ENCODE measurements around the gene C11orf21. TPM values are rescaled to one million over a fixed set of nuclear protein-coding genes. Genes with fewer than 3 reads are reported as not detected.

The C11orf21 gene
- total and polyA plus RNA-seq, 9 of the 15 experiments (the other 6 are each of a cell fraction or from before 2014, with no cell fraction given): 0.10 to 2.6 (median 2.0) TPM

DNA sequence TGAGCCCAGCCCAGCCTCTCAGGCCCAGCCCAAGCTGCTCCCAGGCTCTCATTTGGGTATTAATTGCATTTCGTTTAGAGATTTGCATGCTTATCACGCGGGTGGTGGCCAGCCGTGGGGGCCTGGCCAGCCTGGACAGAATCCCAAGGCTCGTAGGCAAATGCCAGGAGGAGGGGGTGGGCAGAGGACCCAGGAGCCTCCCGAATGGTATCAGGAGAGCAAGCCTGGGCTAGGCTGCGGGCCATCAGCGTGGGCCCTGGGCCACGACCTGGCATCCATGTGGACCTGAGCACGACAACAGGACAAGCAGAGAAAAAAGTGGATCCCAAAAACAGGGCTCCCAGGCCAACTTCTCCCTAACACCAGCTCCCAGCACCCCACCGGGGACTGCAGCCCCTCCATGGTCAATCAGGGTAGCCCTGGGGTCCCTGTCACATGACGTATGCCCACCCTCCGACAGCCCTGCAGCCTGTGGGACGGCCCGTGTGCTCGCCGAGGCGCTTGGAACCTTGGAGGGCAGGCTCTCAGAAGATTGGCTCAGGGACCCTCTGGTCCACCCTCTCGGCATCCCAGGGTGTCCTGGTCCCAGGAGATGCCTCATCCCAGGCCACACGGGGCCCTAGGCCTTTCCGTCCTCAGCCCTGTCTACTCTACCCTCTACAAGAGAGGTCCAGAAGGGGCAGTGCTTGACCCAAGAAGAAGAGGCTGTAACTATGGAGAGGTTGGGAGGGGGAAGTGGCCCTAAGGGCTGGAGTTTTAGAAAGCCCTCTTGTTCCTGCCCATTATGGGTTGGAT, 40.1 kb downstream of the C11orf21 start (continued):
- TF ChIP-seq ARNT (IDR thresholded peaks at IDR 0.05) (no peak), NELFE (IDR thresholded peaks at IDR 0.05; ENCODE audit: insufficient read depth, insufficient read length) (no peak), PTBP1 (IDR thresholded peaks at IDR 0.05; ENCODE audit: low read depth, low read length) (no peak), MYBL2 (IDR thresholded peaks at IDR 0.05; ENCODE audit: low read depth) (no peak), MYBL2 (CRISPR knock-in tag; IDR thresholded peaks at IDR 0.05; ENCODE audit: borderline replicate concordance) (no peak), ZNF436 (CRISPR knock-in tag; IDR thresholded peaks at IDR 0.05) (no peak)
- TF ChIP-seq, protein P1, sequence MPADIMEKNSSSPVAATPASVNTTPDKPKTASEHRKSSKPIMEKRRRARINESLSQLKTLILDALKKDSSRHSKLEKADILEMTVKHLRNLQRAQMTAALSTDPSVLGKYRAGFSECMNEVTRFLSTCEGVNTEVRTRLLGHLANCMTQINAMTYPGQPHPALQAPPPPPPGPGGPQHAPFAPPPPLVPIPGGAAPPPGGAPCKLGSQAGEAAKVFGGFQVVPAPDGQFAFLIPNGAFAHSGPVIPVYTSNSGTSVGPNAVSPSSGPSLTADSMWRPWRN (IDR thresholded peaks at IDR 0.05; ENCODE audit: low read depth): no peak

DNA sequence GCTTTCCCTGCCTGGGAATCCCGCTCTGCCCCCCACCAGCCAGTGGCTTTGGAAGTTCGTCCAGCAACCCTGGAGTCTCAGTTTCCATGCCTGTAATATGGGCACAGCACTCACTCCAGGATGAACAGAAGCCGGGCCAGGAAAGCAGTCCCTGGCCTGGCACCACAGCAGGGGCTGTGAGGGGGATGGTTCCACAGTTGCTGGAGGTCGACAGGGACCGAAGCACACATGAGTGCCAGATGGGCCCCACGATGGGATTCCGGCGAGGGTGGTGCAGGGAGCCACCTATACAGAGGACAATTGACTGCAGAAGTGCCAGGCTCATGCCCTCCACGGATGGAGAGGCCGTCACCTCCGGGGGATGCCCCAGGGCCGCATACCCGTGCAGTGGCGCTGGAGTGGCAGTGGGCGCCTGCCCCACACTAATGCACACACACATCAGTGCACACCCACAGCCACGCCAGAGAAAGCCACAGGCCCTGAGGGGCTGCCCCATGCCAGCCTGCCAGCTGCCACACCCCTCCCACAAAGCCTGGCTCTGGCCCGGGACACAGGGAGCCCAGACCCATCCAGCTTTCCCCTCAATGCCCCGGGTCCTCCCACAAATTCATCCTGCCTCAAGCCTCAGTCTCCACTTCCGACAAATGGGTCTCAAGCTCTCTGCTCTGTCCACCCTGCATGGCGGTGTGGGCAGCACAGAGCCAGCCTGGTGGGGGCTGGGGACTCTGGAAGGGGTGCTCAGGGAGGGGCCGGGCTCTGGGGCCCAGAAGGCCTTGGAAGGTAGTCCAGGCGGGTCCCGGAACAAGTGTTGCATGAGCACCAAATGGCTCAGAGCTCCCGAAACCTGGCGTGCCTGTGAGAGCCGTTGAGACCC, 41.0 kb downstream of the C11orf21 start:
- Histone ChIP-seq H3K9ac (ENCODE audit: insufficient read depth in 1 of 2, low read depth in 2 of 2, low read length in 2 of 2) (no peak overlapping the region), H3K4me3 (no peak overlapping the region), H3K27ac (ENCODE audit: extremely low read depth, low read depth, low read length) (no peak overlapping the region), H3K4me1 (replicated peaks in 1 of 2; ENCODE audit: control insufficient read depth in 2 of 2, insufficient read depth in 2 of 2, low read length in 2 of 2) (peaks cover 1 to 41% of the 10 kb centered on the region in 2 experiments; a peak in 3 of 5 replicates), H3K9me3 (replicated peaks; ENCODE audit: control insufficient read depth, insufficient read depth, low read depth, low read length) (no peaks in the 10 kb centered on the region), H3K4me2 (ENCODE audit: insufficient read depth, low read length) (no peak overlapping the region), H3K36me3 (ENCODE audit: control insufficient read depth, insufficient read depth, low read length) (no peaks in the 10 kb centered on the region), H4K20me1 (replicated peaks; ENCODE audit: control insufficient read depth, insufficient read depth, low read length) (peaks cover 17% of the 10 kb centered on the region; the same call in 1 of the 2 replicates), H3K79me2 (ENCODE audit: control insufficient read depth, insufficient read depth, low read length) (no peaks in the 10 kb centered on the region), H3K9me1 (ENCODE audit: control insufficient read depth, insufficient read depth, low read length) (no peaks in the 10 kb centered on the region), H2AFZ (ENCODE audit: low read depth, low read length) (no peak overlapping the region), H3K27me3 (ENCODE audit: control insufficient read depth in 2 of 2, insufficient read depth in 2 of 2, low read length in 2 of 2) (peaks cover 32 to 84% of the 10 kb centered on the region in 2 experiments)
- ChIA-PET CTCF (ENCODE audit: low intra/inter-chr PET ratio) (no interaction called here), POLR2A (interaction anchor here (0.6 kb wide), 2 partner anchors 10 to 1022 kb away, joined by 3 read pairs; no protein-coding TSS in a partner anchor)
- no peak for ATAC-seq
- FAIRE-seq: no peak
- no TSS peak for BruUV-seq (replicated peaks)
- no peak for DNase-seq (ENCODE audit: extremely low read depth in 1 of 4, low spot score in 3 of 4)
- 8% methylated on average over 22 of the region's 26 CpGs for WGBS (ENCODE audit: insufficient coverage, low coverage, missing lambda C conversion rate)
- in situ Hi-C loops (cut with MboI): no loop called here
- peak; percentile 31 for TF ChIP-seq RBM25 (IDR thresholded peaks at IDR 0.05; ENCODE audit: low read depth, low read length, severe bottlenecking)
- TF ChIP-seq, protein P2, sequence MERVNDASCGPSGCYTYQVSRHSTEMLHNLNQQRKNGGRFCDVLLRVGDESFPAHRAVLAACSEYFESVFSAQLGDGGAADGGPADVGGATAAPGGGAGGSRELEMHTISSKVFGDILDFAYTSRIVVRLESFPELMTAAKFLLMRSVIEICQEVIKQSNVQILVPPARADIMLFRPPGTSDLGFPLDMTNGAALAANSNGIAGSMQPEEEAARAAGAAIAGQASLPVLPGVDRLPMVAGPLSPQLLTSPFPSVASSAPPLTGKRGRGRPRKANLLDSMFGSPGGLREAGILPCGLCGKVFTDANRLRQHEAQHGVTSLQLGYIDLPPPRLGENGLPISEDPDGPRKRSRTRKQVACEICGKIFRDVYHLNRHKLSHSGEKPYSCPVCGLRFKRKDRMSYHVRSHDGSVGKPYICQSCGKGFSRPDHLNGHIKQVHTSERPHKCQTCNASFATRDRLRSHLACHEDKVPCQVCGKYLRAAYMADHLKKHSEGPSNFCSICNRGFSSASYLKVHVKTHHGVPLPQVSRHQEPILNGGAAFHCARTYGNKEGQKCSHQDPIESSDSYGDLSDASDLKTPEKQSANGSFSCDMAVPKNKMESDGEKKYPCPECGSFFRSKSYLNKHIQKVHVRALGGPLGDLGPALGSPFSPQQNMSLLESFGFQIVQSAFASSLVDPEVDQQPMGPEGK (CRISPR knock-in tag; IDR thresholded peaks at IDR 0.05; ENCODE audit: borderline replicate concordance): no peak
- TF ChIP-seq, protein P3, sequence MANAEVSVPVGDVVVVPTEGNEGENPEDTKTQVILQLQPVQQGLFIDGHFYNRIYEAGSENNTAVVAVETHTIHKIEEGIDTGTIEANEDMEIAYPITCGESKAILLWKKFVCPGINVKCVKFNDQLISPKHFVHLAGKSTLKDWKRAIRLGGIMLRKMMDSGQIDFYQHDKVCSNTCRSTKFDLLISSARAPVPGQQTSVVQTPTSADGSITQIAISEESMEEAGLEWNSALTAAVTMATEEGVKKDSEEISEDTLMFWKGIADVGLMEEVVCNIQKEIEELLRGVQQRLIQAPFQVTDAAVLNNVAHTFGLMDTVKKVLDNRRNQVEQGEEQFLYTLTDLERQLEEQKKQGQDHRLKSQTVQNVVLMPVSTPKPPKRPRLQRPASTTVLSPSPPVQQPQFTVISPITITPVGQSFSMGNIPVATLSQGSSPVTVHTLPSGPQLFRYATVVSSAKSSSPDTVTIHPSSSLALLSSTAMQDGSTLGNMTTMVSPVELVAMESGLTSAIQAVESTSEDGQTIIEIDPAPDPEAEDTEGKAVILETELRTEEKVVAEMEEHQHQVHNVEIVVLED (CRISPR knock-in tag; IDR thresholded peaks at IDR 0.05): no peak
- no peak for TF ChIP-seq BRD4 (IDR thresholded peaks at IDR 0.05)
- TF ChIP-seq ZFP36 (IDR thresholded peaks at IDR 0.05; ENCODE audit: low read depth, low read length, partially characterized antibody): no peak
- intact Hi-C loops (cut with micrococcal nuclease): no loop called here

All from K562 (cell line).